ENCODE measurements around the gene MED13L. TPM values are rescaled to one million over a fixed set of nuclear protein-coding genes. Genes with fewer than 3 reads are reported as not detected.

Gene MED13L
- total RNA-seq, 1 experiment from 2014 or later = 80.5 TPM

- no peak for TF ChIP-seq ZNF138 (CRISPR knock-in tag; conservative IDR thresholded peaks at IDR 0.05)
- TF ChIP-seq HMGA2 (CRISPR knock-in tag; IDR thresholded peaks at IDR 0.05) = no peak
- no peak for TF ChIP-seq ZNF219 (CRISPR knock-in tag; IDR thresholded peaks at IDR 0.05; ENCODE audit: borderline replicate concordance)
- TF ChIP-seq ARID4B (CRISPR knock-in tag; IDR thresholded peaks at IDR 0.05; ENCODE audit: borderline replicate concordance) = no peak
- TF ChIP-seq ATF2 (CRISPR knock-in tag; IDR thresholded peaks at IDR 0.05; ENCODE audit: borderline replicate concordance, low read depth) = no peak
- no peak for TF ChIP-seq PRDM15 (CRISPR knock-in tag; IDR thresholded peaks at IDR 0.05)
- no peak for TF ChIP-seq PREB (CRISPR knock-in tag; IDR thresholded peaks at IDR 0.05; ENCODE audit: borderline replicate concordance)
- no peak for TF ChIP-seq ZNF281 (CRISPR knock-in tag; IDR thresholded peaks at IDR 0.05)
- TF ChIP-seq FOXP4 (CRISPR knock-in tag; IDR thresholded peaks at IDR 0.05) = no peak
Observed at GRCh38 chr12:116196752-116197718, 80.5 kb downstream of the MED13L start (continued).

All from WTC11 (cell line).